HG03469 (cell line): Measurements from ENCODE around the gene PPP1R16B.

Experiments used
- ATAC-seq: cut with Tn5 transposase; IDR thresholded peaks from one replicate; pipeline ENCODE4 v1.9.1; 2021; ENCODE audit warnings: mild to moderate bottlenecking, moderate library complexity, moderate number of reproducible peaks; ENCODE audit not compliant: unreplicated experiment

PPP1R16B gene

GRCh38 chr20:38927902-38928578 lies 122.5 kb downstream of the PPP1R16B start:
- no peak for ATAC-seq

DNA sequence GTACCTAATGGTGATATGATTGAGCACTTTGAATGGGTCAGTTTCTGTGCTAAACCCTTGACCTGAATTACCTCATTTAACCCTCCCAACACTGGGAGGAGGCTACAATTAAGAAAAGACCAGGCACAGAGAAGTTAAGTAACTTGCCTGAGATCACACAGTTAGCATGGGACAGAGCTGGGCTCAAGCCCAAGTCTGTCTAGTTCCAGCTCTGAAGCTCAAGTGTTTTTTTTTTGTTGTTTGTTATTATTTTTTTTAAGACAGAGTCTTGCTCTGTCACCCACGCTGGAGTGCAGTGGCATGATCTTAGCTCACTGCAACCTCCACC lies 124.7 kb downstream of the PPP1R16B start:
- ATAC-seq = no peak

- no peak for ATAC-seq
Observed at GRCh38 chr20:38931984-38932383, 126.5 kb downstream of the PPP1R16B start.

DNA sequence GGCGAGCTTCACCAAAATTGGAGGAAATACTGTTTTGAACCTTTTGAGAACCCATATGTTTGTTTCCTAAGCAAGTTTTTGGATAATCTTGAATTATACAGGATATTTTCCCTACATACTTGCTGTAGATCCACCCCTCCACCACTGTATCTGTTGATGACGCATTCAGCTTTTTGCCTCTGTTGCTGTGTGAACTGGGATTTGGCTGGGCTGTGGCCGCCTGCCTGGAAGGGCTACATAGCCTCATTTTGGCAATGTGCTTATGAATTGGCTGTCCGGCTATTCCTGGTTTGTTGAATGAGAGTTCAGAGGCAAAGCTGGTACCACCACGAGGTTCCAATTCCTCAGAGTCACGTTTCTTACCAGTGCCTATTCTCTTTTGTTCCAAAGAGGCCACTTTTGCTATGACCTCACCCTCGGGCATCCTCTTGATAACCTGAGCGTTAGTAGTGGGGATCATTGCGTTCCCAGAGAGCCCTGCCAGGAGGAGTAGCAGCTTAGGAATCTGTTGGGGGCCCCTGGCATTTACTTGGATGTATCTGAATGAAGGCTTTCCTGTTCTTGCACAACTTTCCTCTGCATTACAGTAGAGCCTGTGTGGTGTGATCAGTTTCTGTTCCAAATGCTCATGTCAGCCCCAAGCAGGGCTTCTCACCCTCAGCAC lies 127.1 kb downstream of the PPP1R16B start:
- no peak for ATAC-seq

DNA sequence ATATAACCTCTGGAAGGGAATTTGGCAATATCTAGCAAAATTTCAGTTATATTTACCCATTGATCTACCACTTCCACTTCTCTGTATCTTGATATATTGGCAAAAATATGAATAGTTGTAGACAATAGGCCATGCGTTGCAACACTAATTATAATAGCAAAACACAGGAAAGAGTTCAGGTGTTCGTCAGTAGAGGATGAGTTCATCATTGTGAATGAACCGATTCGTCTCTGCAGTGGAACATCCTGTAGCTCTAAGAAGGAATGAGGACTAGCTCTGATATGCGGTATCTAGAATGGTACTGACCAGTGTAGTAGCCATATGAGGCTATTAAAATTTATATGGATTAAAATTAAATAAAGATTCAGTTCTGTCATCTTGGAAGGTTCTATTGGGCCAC lies 129.0 kb downstream of the PPP1R16B start:
- ATAC-seq = no peak

GRCh38 chr20:38935285-38935684 lies 129.8 kb downstream of the PPP1R16B start:
- no peak for ATAC-seq

DNA sequence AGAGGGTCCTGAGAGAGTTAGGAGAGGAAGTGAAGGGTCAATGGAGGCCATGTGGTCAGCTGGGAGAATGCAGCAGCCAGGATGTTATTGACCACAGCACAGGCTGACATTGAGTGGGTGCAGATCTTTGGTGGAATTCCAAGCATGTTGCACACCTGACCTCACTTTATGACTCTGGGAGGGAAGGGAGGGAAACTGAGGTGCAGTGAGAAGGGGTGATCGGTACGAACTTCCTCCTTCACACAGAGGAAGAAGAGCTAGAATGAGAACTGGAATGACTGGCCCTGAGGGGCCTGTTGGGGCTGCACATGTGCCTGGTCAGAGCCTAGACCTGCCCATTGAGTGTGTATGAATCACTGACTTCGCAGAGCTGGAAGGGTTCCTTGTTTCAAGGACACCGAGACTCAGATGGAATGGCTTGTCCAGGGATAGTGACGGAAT lies 130.5 kb downstream of the PPP1R16B start:
- no peak for ATAC-seq

- ATAC-seq = no peak
Observed at GRCh38 chr20:38937000-38937399, 131.5 kb downstream of the PPP1R16B start.

DNA sequence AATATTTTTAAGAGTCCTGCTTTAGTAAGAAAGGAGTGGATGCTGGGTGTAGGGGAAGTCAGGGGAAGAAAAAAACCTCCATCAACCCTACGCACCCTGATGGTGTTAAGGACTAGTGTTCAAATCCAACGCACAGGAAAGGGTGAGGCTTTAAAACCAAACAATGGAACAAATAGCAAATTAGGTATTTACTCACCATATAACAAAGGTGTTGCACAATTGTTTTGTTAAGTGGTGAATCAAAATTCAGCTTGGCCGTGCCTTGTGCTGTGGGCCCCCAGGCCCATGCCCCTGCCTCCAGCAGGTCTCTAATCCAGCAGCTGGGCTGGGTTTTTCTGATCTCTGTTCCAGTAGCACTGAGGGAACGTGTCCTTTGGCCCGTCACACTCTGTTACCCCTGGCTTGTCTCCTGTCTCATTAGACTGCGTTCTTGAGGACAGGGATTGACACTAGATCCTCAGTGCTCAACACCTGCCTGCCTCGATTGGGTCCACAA lies 132.5 kb downstream of the PPP1R16B start:
- no peak for ATAC-seq

DNA sequence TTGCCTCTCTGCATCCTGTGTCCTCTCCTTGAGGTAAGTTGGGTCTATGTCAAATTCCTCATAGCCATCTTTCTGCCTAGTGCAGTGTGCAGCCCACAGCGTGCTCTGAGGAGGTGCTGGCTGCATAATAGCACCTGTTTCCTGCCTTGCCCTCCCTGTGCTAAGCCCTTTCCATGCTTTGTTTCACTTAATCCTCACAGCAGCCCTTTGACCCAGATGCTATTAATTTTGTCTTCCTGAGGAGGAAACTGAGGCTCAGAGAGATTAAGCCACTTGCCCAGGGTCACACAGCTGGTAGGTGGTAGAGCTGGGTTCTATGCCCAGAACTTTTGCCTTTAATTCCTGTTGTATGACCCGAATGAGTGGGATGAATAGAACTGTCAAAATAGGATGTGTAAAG lies 134.2 kb downstream of the PPP1R16B start:
- no peak for ATAC-seq

DNA sequence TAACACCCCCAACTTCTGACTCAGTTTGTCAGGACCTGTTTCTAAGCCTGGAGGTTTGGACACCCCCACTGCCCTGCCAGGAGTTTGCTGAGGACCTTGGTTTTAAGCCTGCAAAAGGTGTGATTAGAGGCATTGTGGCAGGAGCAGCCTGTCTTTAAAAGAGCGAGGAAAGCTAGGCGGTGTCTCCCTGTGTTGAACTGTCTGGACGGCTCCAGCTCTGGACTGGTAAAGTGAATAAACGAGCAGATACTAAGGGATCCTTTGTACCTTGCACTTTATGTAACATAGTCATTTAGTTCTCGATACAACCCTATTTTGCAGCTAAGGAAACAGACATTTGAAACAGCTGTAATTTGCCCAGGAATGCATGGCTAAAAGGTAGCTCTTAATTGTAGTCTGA lies 135.1 kb downstream of the PPP1R16B start:
- ATAC-seq = no peak

DNA sequence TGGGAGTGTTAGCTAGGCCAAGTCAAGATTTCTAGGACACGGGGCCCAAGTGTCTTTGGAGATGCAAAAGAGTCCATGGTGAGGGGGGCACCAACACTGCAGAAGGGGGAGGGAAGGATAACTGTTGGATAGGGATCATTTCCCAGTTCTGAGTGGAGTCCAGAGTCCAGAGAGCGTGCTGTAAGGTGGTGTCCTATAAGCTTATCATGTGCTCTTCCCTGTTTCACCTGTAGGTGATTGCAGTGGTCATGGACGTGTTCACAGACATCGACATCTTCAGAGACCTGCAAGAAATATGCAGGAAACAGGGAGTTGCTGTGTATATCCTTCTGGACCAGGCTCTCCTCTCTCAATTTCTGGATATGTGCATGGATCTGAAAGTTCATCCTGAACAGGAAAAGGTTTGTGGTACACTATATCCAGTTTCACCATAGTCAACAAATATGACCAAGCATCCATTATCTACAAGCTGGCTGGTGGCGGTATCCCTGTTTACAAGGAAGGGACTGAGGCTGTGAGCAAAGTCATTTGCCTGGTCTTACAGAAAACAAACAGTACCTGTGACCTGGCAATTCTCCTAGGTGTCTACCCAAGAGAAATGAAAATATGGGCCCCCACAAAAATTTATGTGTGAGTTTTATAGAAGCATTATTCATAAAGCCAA lies 136.4 kb downstream of the PPP1R16B start:
- no peak for ATAC-seq

DNA sequence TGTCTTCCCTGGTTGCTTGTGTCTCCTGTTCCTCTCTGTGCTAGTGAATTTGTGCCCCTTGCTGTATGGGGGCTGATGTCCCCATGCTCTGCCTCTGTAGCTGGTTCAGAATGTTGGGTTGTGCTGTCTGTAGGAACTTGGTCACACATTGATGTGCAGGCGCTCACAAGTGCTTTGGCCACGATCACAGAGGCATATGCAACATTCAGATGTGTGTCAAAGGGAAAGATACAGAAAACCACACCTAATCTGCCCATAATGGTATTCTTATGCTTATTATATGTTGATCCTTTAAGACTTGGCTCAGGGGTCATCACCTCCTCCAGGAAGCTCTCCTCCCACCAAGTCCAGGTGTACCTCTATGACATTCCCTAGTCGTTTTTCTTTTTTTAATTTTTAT lies 139.5 kb downstream of the PPP1R16B start:
- no peak for ATAC-seq

DNA sequence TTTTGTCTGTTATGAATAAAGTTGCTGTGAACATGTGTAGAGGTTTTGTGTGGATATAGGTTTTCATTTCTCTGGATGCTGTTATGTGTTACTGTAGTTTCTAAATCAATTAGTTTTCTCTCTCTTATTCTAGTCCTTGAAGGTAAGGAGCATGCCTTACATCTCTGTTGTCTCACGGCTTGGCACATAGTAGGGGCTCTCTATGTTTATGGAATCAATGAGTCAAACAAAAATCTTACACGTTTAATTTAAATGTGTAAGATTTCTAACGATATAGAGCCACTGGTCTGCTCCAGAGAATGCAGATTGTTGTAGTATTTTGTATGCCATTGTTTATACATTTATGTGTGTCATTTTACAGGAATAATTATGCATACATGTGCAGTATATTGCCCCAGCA lies 141.3 kb downstream of the PPP1R16B start:
- ATAC-seq = no peak

DNA sequence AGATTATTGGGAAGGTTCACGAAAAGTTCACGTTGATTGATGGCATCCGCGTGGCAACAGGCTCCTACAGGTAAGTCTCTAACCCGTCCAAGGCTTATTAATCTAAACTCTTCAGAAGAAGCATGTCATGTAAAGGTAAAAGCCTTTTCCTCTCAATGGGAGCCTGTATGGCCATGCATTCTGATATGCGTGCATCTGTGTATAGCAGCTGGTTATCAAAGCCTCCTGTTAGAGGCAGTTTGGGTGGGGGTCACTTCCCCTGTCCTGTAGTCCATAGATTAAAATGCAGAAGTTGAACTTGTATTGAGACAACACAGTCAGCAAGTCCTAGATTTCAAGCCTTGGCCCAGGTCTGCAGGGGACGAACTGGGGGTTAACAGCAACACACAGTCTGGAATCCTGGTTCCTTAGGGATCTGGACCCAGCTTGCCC lies 142.4 kb downstream of the PPP1R16B start:
- ATAC-seq = no peak

DNA sequence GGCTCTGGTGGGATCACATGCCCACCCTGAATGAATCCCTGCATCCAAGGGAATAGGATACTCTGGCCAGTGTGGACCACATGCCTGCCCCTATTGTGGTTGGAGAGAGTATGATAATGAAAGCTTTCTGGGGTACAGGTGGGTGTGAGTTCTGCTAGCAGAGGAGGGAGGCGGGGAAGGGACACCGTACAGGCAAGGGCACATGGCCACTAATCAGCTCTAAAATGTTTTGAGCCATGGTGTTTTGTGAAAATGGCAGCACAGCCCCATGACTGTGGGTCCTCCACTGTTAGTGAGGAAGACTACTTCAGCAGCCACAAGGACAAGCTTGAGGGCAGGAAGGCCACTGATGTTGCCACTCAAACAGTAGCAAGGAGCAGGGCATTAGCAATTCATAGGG lies 144.8 kb downstream of the PPP1R16B start:
- ATAC-seq = no peak

DNA sequence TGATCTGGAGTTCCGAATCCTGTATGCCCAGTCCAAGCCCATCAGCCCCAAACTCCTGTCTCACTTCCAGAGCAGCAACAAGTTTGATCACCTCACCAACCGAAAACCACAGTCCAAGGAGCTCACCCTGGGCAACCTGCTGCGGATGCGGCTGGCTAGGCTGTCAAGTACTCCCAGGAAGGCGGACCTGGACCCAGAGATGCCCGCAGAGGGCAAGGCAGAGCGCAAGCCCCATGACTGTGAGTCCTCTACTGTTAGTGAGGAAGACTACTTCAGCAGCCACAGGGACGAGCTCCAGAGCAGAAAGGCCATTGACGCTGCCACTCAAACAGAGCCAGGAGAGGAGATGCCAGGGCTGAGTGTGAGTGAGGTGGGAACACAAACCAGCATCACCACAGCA lies 146.1 kb downstream of the PPP1R16B start:
- ATAC-seq = no peak

GRCh38 chr20:38952153-38952552 lies 146.7 kb downstream of the PPP1R16B start:
- ATAC-seq = no peak

GRCh38 chr20:38953630-38954340 lies 148.3 kb downstream of the PPP1R16B start:
- ATAC-seq = no peak

GRCh38 chr20:38957235-38957876 lies 151.9 kb downstream of the PPP1R16B start:
- ATAC-seq = no peak

DNA sequence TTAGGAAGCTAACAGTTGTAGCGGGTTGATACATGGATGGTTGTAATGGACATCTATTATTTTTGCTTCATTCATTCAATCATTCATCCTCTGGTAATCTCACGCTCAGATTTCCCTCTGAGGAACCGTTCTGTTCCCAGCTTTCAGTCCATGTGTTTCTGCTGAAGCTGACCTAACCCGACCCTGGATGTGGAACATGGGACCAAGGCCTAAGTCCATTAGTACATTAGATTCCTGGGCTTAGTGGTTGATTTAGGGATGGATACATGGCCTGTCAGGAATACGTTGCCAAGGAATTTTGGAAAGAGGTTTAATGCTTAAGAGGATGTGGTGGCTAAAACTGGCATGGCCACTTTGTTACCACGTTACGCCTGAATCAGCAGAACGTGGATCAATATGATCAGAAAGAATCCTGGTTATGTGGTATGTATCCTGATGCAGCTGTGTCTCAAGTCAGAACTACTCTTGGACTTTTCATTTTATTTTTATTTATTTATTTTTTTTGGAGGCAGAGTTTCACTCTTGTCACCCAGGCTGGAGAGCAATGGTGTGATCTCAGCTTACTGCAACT lies 152.5 kb downstream of the PPP1R16B start:
- no peak for ATAC-seq
